Calu3 (cell line): Measurements from ENCODE around the gene WASF3. TPM values are rescaled to one million over a fixed set of nuclear protein-coding genes. Genes with fewer than 3 reads are reported as not detected.

Source experiments
- BruUV-seq: library from RNA; stranded (reverse); fragments of 400-500 nt; replicated peaks from 2 replicates; lab custom pipeline; 2021; lab: Mats Ljungman, UMichigan
- CTCF ChIA-PET: fragments of 300-600 bp; sonication (Branson Sonifier 250); formaldehyde crosslinking; loops from one replicate; lab custom pipeline; 2022; ENCODE audit warnings: antibody characterized with exemption; lab: Charles Lee
- DNase-seq: peaks from one replicate; pipeline ENCODE4 v3.0.0; 2022
- H3K27ac Mint-ChIP-seq: one replicate; pipeline ENCODE4 v1.8.0; 2022; ENCODE audit warnings: mixed read lengths; ENCODE audit not compliant: unreplicated experiment
- H3K27me3 Mint-ChIP-seq: one replicate; pipeline ENCODE4 v1.8.0; 2022; ENCODE audit warnings: mixed read lengths; ENCODE audit not compliant: unreplicated experiment
- H3K36me3 Mint-ChIP-seq: one replicate; pipeline ENCODE4 v1.8.0; 2022; ENCODE audit warnings: mild to moderate bottlenecking, moderate library complexity, mixed read lengths; ENCODE audit not compliant: insufficient read depth, unreplicated experiment
- H3K4me1 Mint-ChIP-seq: one replicate; pipeline ENCODE4 v1.8.0; 2022; ENCODE audit warnings: mild to moderate bottlenecking, low read depth, mixed read lengths; ENCODE audit not compliant: unreplicated experiment
- H3K4me3 Mint-ChIP-seq: one replicate; pipeline ENCODE4 v1.8.0; 2022; ENCODE audit warnings: mild to moderate bottlenecking, low read depth, moderate library complexity, mixed read lengths; ENCODE audit not compliant: unreplicated experiment
- H3K9me3 Mint-ChIP-seq: one replicate; pipeline ENCODE4 v1.8.0; 2022; ENCODE audit warnings: low read depth, mixed read lengths; ENCODE audit not compliant: unreplicated experiment
- CTCF ChIP-seq: fragments of 200-600 bp; IDR thresholded peaks from one replicate; pipeline ENCODE4 v1.8.0; 2022; ENCODE audit warnings: antibody characterized with exemption; ENCODE audit not compliant: unreplicated experiment
- intact Hi-C: fragments of 100-400 bp; cut with micrococcal nuclease; formaldehyde crosslinking; loops from one replicate; pipeline ENCODE4 v1.10.0; 2022; ENCODE audit not compliant: unreplicated experiment
- total RNA-seq: library from RNA; stranded (reverse); gene quantifications from 2 replicates; pipeline ENCODE4 v1.2.3, GENCODE V29; 2022

The WASF3 gene
- total RNA-seq, 1 experiment from 2014 or later, result 8.7 TPM

GRCh38 chr13:26579580-26579979, 22.1 kb downstream of the WASF3 start:
- Mint-ChIP-seq H3K36me3 (no peaks in the 10 kb centered on the region), H3K4me3 (no peak overlapping the region), H3K27ac (no peak overlapping the region), H3K9me3 (peaks cover 8% of the 10 kb centered on the region), H3K27me3 (no peaks in the 10 kb centered on the region), H3K4me1 (no peaks in the 10 kb centered on the region)
- TF ChIP-seq CTCF, result no peak
- CTCF ChIA-PET, result no interaction called here
- no peak for DNase-seq
- intact Hi-C loops, result no loop called here
- no TSS peak for BruUV-seq

GRCh38 chr13:26583662-26584061, 26.2 kb downstream of the WASF3 start:
- H3K4me1 Mint-ChIP-seq, result no peaks in the 10 kb centered on the region
- CTCF ChIA-PET, result no interaction called here
- no TSS peak for BruUV-seq
- no peak for TF ChIP-seq CTCF
- intact Hi-C loops, result no loop called here
- H3K4me3 Mint-ChIP-seq, result no peak overlapping the region
- peaks cover under 1% of the 10 kb centered on the region for H3K9me3 Mint-ChIP-seq
- H3K36me3 Mint-ChIP-seq, result no peaks in the 10 kb centered on the region
- no peaks in the 10 kb centered on the region for H3K27me3 Mint-ChIP-seq
- no peak for DNase-seq
- no peak overlapping the region for H3K27ac Mint-ChIP-seq

GRCh38 chr13:26584713-26585112, 27.2 kb downstream of the WASF3 start:
- no peaks in the 10 kb centered on the region for H3K27me3 Mint-ChIP-seq
- no peaks in the 10 kb centered on the region for H3K9me3 Mint-ChIP-seq
- no peaks in the 10 kb centered on the region for H3K4me1 Mint-ChIP-seq
- DNase-seq, result no peak
- CTCF ChIA-PET, result no interaction called here
- BruUV-seq, result no TSS peak
- H3K4me3 Mint-ChIP-seq, result no peak overlapping the region
- intact Hi-C loops, result no loop called here
- no peak for TF ChIP-seq CTCF
- H3K36me3 Mint-ChIP-seq, result no peaks in the 10 kb centered on the region
- no peak overlapping the region for H3K27ac Mint-ChIP-seq

- no peak for DNase-seq
- CTCF ChIA-PET, result no interaction called here
- no peak overlapping the region for H3K27ac Mint-ChIP-seq
- no peaks in the 10 kb centered on the region for H3K27me3 Mint-ChIP-seq
- H3K4me3 Mint-ChIP-seq, result no peak overlapping the region
- H3K36me3 Mint-ChIP-seq, result no peaks in the 10 kb centered on the region
- no TSS peak for BruUV-seq
- TF ChIP-seq CTCF, result no peak
- H3K4me1 Mint-ChIP-seq, result no peaks in the 10 kb centered on the region
- H3K9me3 Mint-ChIP-seq, result no peaks in the 10 kb centered on the region
- intact Hi-C loops, result no loop called here
Measured at GRCh38 chr13:26585136-26585535, 27.7 kb downstream of the WASF3 start.

- CTCF ChIA-PET, result no interaction called here
- DNase-seq, result no peak
Measured at GRCh38 chr13:26587251-26587650, 29.8 kb downstream of the WASF3 start.

More at GRCh38 chr13:26587251-26587650, 29.8 kb downstream of the WASF3 start:
- no peak for TF ChIP-seq CTCF
- Mint-ChIP-seq H3K9me3 (no peaks in the 10 kb centered on the region), H3K4me3 (no peak overlapping the region), H3K27ac (no peak overlapping the region), H3K27me3 (no peaks in the 10 kb centered on the region), H3K4me1 (peaks cover 11% of the 10 kb centered on the region), H3K36me3 (no peaks in the 10 kb centered on the region)
- BruUV-seq, result no TSS peak
- intact Hi-C loops, result no loop called here
